DOHH2 (cell line): Measurements from ENCODE around the gene LRRC25.

Source experiments
- H3F3A ChIP-seq: fragments of 200-600 bp; sonication (generic), shearing (Covaris generic); 2 replicates; pipeline ENCODE4 v1.6.0; 2016; ENCODE audit warnings: antibody characterized with exemption, mild to moderate bottlenecking; ENCODE audit not compliant: control insufficient read depth, insufficient read depth
- H3K27ac ChIP-seq: fragments of 200-600 bp; sonication (generic); 2 replicates; pipeline ENCODE4 v1.5.1; 2014; ENCODE audit warnings: low read depth, mild to moderate bottlenecking, low read length, moderate library complexity
- H3K27me3 ChIP-seq: fragments of 200-600 bp; sonication (generic); 2 replicates; pipeline ENCODE4 v1.6.1; 2014; ENCODE audit warnings: mild to moderate bottlenecking, low read length, mixed read lengths; ENCODE audit not compliant: control insufficient read depth
- H3K36me3 ChIP-seq: fragments of 200-600 bp; sonication (generic); 2 replicates; pipeline ENCODE4 v1.6.1; 2014; ENCODE audit warnings: mild to moderate bottlenecking, low read length, moderate library complexity, mixed read lengths; ENCODE audit not compliant: control insufficient read depth
- H3K4me1 ChIP-seq: fragments of 200-600 bp; sonication (generic); 2 replicates; pipeline ENCODE4 v1.6.1; 2014; ENCODE audit warnings: mild to moderate bottlenecking, low read length, mixed read lengths; ENCODE audit not compliant: control insufficient read depth
- H3K4me2 ChIP-seq: fragments of 200-600 bp; sonication (generic); 2 replicates; pipeline ENCODE4 v1.6.0; 2014; ENCODE audit warnings: mild to moderate bottlenecking, low read length, moderate library complexity
- H3K4me3 ChIP-seq: fragments of 200-600 bp; sonication (generic); 2 replicates; pipeline ENCODE4 v1.5.1; 2014; ENCODE audit warnings: mild to moderate bottlenecking, low read length, mixed read lengths
- H3K79me2 ChIP-seq: fragments of 200-600 bp; sonication (generic); 2 replicates; pipeline ENCODE4 v1.6.1; 2014; ENCODE audit warnings: mild to moderate bottlenecking, low read length, mixed read lengths; ENCODE audit not compliant: control insufficient read depth
- H3K9me2 ChIP-seq: fragments of 200-600 bp; sonication (generic); replicated peaks from 2 replicates; pipeline ENCODE4 v1.6.1; 2014; ENCODE audit warnings: mild to moderate bottlenecking, low read length, mixed read lengths; ENCODE audit not compliant: control insufficient read depth
- H3K9me3 ChIP-seq: fragments of 200-600 bp; sonication (generic); 2 replicates; pipeline ENCODE4 v1.6.1; 2014; ENCODE audit warnings: antibody characterized with exemption, low read length, mixed read lengths; ENCODE audit not compliant: control insufficient read depth, insufficient read depth
- H4K20me1 ChIP-seq: fragments of 200-600 bp; sonication (generic); 2 replicates; pipeline ENCODE4 v1.6.0; 2014; ENCODE audit warnings: low read depth, mild to moderate bottlenecking, antibody characterized with exemption, low read length, moderate library complexity; ENCODE audit not compliant: control insufficient read depth, insufficient read depth
- EZH2phosphoT487 ChIP-seq: fragments of 200-600 bp; sonication (generic); IDR thresholded peaks from 2 replicates; pipeline ENCODE4 v1.6.1; 2017; ENCODE audit warnings: borderline replicate concordance, mild to moderate bottlenecking, antibody characterized with exemption, low read length, moderate library complexity, mixed read lengths
- TF ChIP-seq, protein P1 (sequence below): fragments of 200-600 bp; sonication (generic); IDR thresholded peaks from one replicate; pipeline ENCODE4 v1.5.1; 2014; ENCODE audit warnings: antibody characterized with exemption, mild to moderate bottlenecking, low read depth, low read length; ENCODE audit not compliant: poor library complexity, severe bottlenecking

The LRRC25 gene

DNA sequence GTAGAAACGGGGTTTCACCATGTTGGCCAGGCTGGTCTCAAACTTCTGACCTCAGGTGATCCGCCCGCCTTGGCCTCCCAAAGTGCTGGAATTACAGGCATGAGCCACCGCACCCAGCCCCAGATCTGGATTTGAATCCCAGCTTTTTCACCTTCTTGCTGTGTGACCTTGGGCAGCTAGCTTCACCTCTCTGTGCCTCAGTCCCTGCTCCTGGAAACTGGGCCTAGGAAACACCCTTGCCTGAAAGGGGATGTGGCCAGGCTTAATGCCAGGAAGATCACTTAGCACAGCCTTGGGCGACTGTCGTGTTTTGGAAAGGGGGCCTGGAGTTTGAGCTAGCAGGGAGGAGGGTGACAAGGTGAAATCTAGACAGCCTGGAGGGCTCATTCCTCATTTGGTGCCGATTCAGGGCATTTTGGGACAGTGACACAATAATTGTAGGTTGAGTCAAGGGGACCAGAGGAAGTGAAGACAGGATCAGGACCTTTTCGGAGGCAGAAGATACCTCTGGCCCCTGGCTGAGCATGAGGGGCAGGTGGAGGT is 55.3 kb downstream of the LRRC25 start:
- H3K4me3 ChIP-seq: no peak overlapping the region
- H3K4me2 ChIP-seq: no peak overlapping the region

More for the DNA sequence above, 55.3 kb downstream of the LRRC25 start:
- no peaks in the 10 kb centered on the region for H4K20me1 ChIP-seq
- peaks cover 14% of the 10 kb centered on the region for H3F3A ChIP-seq
- no peaks in the 10 kb centered on the region for H3K36me3 ChIP-seq
- H3K9me3 ChIP-seq: no peaks in the 10 kb centered on the region
- no peaks in the 10 kb centered on the region for H3K79me2 ChIP-seq
- peaks cover 19% of the 10 kb centered on the region for H3K4me1 ChIP-seq
- no peaks in the 10 kb centered on the region for H3K9me2 ChIP-seq
- no peaks in the 10 kb centered on the region for H3K27me3 ChIP-seq
- TF ChIP-seq EZH2phosphoT487: no peak
- TF ChIP-seq, protein P1, sequence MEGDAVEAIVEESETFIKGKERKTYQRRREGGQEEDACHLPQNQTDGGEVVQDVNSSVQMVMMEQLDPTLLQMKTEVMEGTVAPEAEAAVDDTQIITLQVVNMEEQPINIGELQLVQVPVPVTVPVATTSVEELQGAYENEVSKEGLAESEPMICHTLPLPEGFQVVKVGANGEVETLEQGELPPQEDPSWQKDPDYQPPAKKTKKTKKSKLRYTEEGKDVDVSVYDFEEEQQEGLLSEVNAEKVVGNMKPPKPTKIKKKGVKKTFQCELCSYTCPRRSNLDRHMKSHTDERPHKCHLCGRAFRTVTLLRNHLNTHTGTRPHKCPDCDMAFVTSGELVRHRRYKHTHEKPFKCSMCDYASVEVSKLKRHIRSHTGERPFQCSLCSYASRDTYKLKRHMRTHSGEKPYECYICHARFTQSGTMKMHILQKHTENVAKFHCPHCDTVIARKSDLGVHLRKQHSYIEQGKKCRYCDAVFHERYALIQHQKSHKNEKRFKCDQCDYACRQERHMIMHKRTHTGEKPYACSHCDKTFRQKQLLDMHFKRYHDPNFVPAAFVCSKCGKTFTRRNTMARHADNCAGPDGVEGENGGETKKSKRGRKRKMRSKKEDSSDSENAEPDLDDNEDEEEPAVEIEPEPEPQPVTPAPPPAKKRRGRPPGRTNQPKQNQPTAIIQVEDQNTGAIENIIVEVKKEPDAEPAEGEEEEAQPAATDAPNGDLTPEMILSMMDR: no peak
- no peak overlapping the region for H3K27ac ChIP-seq
